ENCODE results near the gene CSMD2. TPM values are rescaled to one million over a fixed set of nuclear protein-coding genes. Genes with fewer than 3 reads are reported as not detected.

The CSMD2 gene
- total and polyA plus RNA-seq, 2 of the 4 experiments (the other 2 are of a cell fraction), result under 0.01 to 0.36 TPM

- H2AK5ac ChIP-seq (ENCODE audit: low read depth, low read length), result no peak overlapping the region
- no peak overlapping the region for H2BK120ac ChIP-seq (ENCODE audit: low read depth, low read length)
- in situ Hi-C loops (cut with MboI; ENCODE audit: low sequenced_read_pairs), result no loop called here
- no peaks in the 10 kb centered on the region for H4K20me1 ChIP-seq (ENCODE audit: insufficient read depth, low read length)
- no peak for TF ChIP-seq CEBPB (IDR thresholded peaks at IDR 0.05; ENCODE audit: low read depth, low read length)
- TF ChIP-seq BHLHE40 (IDR thresholded peaks at IDR 0.05; ENCODE audit: low read depth, low read length), result no peak
- TF ChIP-seq POLR2A (IDR thresholded peaks at IDR 0.05; ENCODE audit: low read depth, low read length), result no peak
- no peak for TF ChIP-seq MAZ (IDR thresholded peaks at IDR 0.05; ENCODE audit: borderline replicate concordance, low read depth, low read length)
- TF ChIP-seq CHD1 (IDR thresholded peaks at IDR 0.05; ENCODE audit: low read depth, low read length), result no peak
- TF ChIP-seq, protein P1, sequence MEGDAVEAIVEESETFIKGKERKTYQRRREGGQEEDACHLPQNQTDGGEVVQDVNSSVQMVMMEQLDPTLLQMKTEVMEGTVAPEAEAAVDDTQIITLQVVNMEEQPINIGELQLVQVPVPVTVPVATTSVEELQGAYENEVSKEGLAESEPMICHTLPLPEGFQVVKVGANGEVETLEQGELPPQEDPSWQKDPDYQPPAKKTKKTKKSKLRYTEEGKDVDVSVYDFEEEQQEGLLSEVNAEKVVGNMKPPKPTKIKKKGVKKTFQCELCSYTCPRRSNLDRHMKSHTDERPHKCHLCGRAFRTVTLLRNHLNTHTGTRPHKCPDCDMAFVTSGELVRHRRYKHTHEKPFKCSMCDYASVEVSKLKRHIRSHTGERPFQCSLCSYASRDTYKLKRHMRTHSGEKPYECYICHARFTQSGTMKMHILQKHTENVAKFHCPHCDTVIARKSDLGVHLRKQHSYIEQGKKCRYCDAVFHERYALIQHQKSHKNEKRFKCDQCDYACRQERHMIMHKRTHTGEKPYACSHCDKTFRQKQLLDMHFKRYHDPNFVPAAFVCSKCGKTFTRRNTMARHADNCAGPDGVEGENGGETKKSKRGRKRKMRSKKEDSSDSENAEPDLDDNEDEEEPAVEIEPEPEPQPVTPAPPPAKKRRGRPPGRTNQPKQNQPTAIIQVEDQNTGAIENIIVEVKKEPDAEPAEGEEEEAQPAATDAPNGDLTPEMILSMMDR (conservative IDR thresholded peaks at IDR 0.05; ENCODE audit: low read depth, low read length), result no peak
- TF ChIP-seq USF2 (IDR thresholded peaks at IDR 0.05; ENCODE audit: low read depth, low read length), result no peak
- no peak for TF ChIP-seq MXI1 (IDR thresholded peaks at IDR 0.05; ENCODE audit: borderline replicate concordance, low read depth, low read length)
- TF ChIP-seq MAFK (IDR thresholded peaks at IDR 0.05; ENCODE audit: low read depth, low read length), result no peak
- TF ChIP-seq, protein P2, sequence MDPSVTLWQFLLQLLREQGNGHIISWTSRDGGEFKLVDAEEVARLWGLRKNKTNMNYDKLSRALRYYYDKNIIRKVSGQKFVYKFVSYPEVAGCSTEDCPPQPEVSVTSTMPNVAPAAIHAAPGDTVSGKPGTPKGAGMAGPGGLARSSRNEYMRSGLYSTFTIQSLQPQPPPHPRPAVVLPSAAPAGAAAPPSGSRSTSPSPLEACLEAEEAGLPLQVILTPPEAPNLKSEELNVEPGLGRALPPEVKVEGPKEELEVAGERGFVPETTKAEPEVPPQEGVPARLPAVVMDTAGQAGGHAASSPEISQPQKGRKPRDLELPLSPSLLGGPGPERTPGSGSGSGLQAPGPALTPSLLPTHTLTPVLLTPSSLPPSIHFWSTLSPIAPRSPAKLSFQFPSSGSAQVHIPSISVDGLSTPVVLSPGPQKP (IDR thresholded peaks at IDR 0.05; ENCODE audit: borderline replicate concordance, low read depth, low read length), result no peak
- TF ChIP-seq FOS (IDR thresholded peaks at IDR 0.05; ENCODE audit: low read depth, low read length), result no peak
- no peak for TF ChIP-seq RCOR1 (IDR thresholded peaks at IDR 0.05; ENCODE audit: insufficient replicate concordance, low read length)
- no peak for TF ChIP-seq NFE2L2 (IDR thresholded peaks at IDR 0.05; ENCODE audit: low read depth, low read length)
- no peak for TF ChIP-seq RAD21 (IDR thresholded peaks at IDR 0.05; ENCODE audit: low read length)
- TF ChIP-seq SMC3 (IDR thresholded peaks at IDR 0.05; ENCODE audit: low read depth, low read length), result no peak
- no peak for TF ChIP-seq RFX5 (IDR thresholded peaks at IDR 0.05; ENCODE audit: low read depth, low read length)
- no peaks in the 10 kb centered on the region for H3K4me1 ChIP-seq (ENCODE audit: control insufficient read depth, insufficient read depth, low read length)
- no peak overlapping the region for H4K8ac ChIP-seq (ENCODE audit: low read depth in 2 of 2, low read length in 2 of 2)
- H2AK9ac ChIP-seq (replicated peaks; ENCODE audit: low read depth, low read length, poor library complexity), result no peak overlapping the region
- no peak for DNase-seq
- no peak overlapping the region for H3K18ac ChIP-seq (ENCODE audit: low read depth, low read length)
- no peak for ATAC-seq (ENCODE audit: low read depth)
- no peaks in the 10 kb centered on the region for H3K36me3 ChIP-seq (ENCODE audit: control insufficient read depth, insufficient read depth, low read length)
- H2BK20ac ChIP-seq (ENCODE audit: low read depth, low read length), result no peak overlapping the region
- dilution Hi-C loops (cut with HindIII; ENCODE audit: low sequenced_read_pairs, unreplicated experiment), result no loop called here
- CTCF ChIA-PET, result no interaction called here
- H2BK15ac ChIP-seq (ENCODE audit: low read depth, low read length), result no peak overlapping the region
- H3K56ac ChIP-seq (ENCODE audit: extremely low read depth, insufficient read depth, low read length), result no peak overlapping the region
- H3K4me2 ChIP-seq (ENCODE audit: low read depth, low read length), result no peak overlapping the region
- H3K9me3 ChIP-seq (ENCODE audit: control insufficient read depth, insufficient read depth, low read length), result no peaks in the 10 kb centered on the region
- no peak overlapping the region for H3K4ac ChIP-seq (ENCODE audit: low read depth, low read length)
- H3K79me1 ChIP-seq (ENCODE audit: low read depth in 1 of 2, low read length in 2 of 2), result no peaks in the 10 kb centered on the region
- no peak overlapping the region for H2BK5ac ChIP-seq (ENCODE audit: low read depth, low read length, poor library complexity, severe bottlenecking)
- POLR2A ChIA-PET (ENCODE audit: unreplicated experiment), result no interaction called here
- intact Hi-C loops (cut with micrococcal nuclease), result no loop called here
- no peak overlapping the region for H2AFZ ChIP-seq (replicated peaks; ENCODE audit: low read length, poor library complexity)
- no peak overlapping the region for H3K4me3 ChIP-seq (ENCODE audit: insufficient read depth, low read depth, low read length)
- no peak overlapping the region for H3K27ac ChIP-seq (ENCODE audit: insufficient read depth, low read length)
- no peak overlapping the region for H4K91ac ChIP-seq (ENCODE audit: insufficient read depth, low read depth, low read length)
- H3K9me1 ChIP-seq (ENCODE audit: insufficient read depth, low read length), result no peaks in the 10 kb centered on the region
- H3K9ac ChIP-seq (ENCODE audit: low read depth, low read length), result no peak overlapping the region
- H3K27me3 ChIP-seq (ENCODE audit: control insufficient read depth, insufficient read depth, low read length), result no peaks in the 10 kb centered on the region
- no TSS peak for BruUV-seq (replicated peaks)
- no peak overlapping the region for H3K14ac ChIP-seq (replicated peaks; ENCODE audit: low read depth, low read length)
- H4K5ac ChIP-seq (ENCODE audit: low read depth, low read length), result no peak overlapping the region
- H3K23ac ChIP-seq (ENCODE audit: low read depth, low read length), result no peak overlapping the region
- no CpG with 5 or more reads among the region's 6 CpGs for WGBS, 2 experiments (ENCODE audit: extremely low coverage in 2 of 2, insufficient read length in 1 of 2)
These were observed 623.1 kb downstream of the CSMD2 start for GRCh38 chr1:33541966-33542365.
